Esophagus muscularis mucosa (tissue), 4 donors: ENCODE data around the gene AHCYL1. TPM values are rescaled to one million over a fixed set of nuclear protein-coding genes. Genes with fewer than 3 reads are reported as not detected.

Source experiments
- DNase-seq: peaks from one replicate; pipeline ENCODE4 v3.0.0-alpha.2; 2017; ENCODE audit errors: extremely low spot score
- H3K27ac ChIP-seq, 4 donors: fragments of 200-600 bp; sonication (generic); replicated peaks in 1 of 4; 1 replicate in 3 of 4; 2 replicates in 1 of 4; pipeline ENCODE4 v1.5.1; 2016 to 2019; ENCODE audit warnings: mild to moderate bottlenecking in 1 of 4
- H3K27me3 ChIP-seq, 4 donors: fragments of 200-600 bp; sonication (generic); one replicate each; pipeline versions ENCODE4 v1.5.1 to v1.6.0; 2016 to 2019
- H3K36me3 ChIP-seq, 4 donors: fragments of 200-600 bp; sonication (generic); one replicate each; pipeline ENCODE4 v1.5.1; 2016 to 2019
- H3K4me1 ChIP-seq, 4 donors: fragments of 200-600 bp; sonication (generic); one replicate each; pipeline ENCODE4 v1.5.1; 2016 to 2019
- H3K4me3 ChIP-seq, 4 donors: fragments of 200-600 bp; sonication (generic); 1 replicate in 2 of 4; 2 replicates in 2 of 4; pipeline ENCODE4 v1.5.1; 2016 to 2019; ENCODE audit warnings: mild to moderate bottlenecking in 4 of 4, moderate library complexity in 1 of 4
- H3K9me3 ChIP-seq, 4 donors: fragments of 200-600 bp; sonication (generic); 1 replicate in 3 of 4; 2 replicates in 1 of 4; pipeline ENCODE4 v1.5.1; 2016 to 2019
- EP300 ChIP-seq: sonication (generic); formaldehyde crosslinking; IDR thresholded peaks from one replicate; pipeline ENCODE4 v1.6.1; 2017; ENCODE audit warnings: antibody characterized with exemption
- POLR2A ChIP-seq: fragments of 450-650 bp; IDR thresholded peaks from one replicate; pipeline ENCODE4 v1.6.1; 2017; ENCODE audit warnings: antibody characterized with exemption, moderate library complexity, mild to moderate bottlenecking, low read depth
- POLR2AphosphoS5 ChIP-seq, 2 donors: sonication (generic); formaldehyde crosslinking; IDR thresholded peaks; one replicate each; pipeline ENCODE4 v1.6.1; 2017; ENCODE audit warnings: antibody characterized with exemption in 2 of 2
- WGBS: methylation state at CpG from one replicate; pipeline ENCODE4 v1.1.5; 2018; 5-methylcytosine and 5-hydroxymethylcytosine counted together
- intact Hi-C: fragments of 100-400 bp; cut with DNase I; formaldehyde crosslinking; loops from one replicate; pipeline ENCODE4 v1.15.1; 2023
- total RNA-seq, 4 donors: library from RNA; depleted of rRNA; stranded (reverse); fragments of >200 nt; gene quantifications; one replicate each; pipeline versions ENCODE4 v1.1.0 to v1.2.1, GENCODE V29; 2016
- TF ChIP-seq, protein P1 (sequence below), 3 experiments: fragments of 200-600 bp in 2 of 3; fragments of 450-650 bp in 1 of 3; sonication (generic) in 2 of 3; IDR thresholded peaks; one replicate each; pipeline ENCODE4 v1.5.1; 2017 to 2019; ENCODE audit warnings: antibody characterized with exemption in 3 of 3, mild to moderate bottlenecking in 2 of 3, moderate library complexity in 1 of 3

Gene AHCYL1
- total RNA-seq, 4 donors from 2014 or later, result 72.1 to 111 (median 91.0) TPM

DNA sequence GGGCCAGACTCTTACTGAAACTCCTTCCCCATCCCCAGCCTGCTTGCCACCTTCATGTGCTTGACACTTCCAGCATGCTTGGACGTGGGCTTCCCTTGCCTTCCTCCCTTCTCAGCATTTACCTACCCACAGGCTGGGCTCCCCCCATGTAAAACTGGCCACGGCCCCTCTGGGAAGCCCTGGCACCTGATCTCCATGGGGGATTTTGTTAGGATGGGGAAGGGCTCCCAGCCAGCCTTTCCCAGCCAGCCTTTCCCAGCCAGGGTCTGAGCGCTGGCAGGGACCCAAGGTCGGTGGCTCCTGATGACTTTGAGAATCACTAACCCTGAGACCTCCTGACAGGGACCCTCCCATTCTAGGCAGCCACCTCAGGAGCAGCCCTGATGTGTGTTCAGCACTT lies 79.2 kb downstream of the AHCYL1 start:
- H3K36me3 ChIP-seq, result peaks cover 0 to 22% (median 6%) of the 10 kb centered on the region in 4 donors
- peaks cover 12 to 16% (median 14%) of the 10 kb centered on the region in 4 donors for H3K4me1 ChIP-seq
- no peak overlapping the region for H3K27ac ChIP-seq
- intact Hi-C loops, result no loop called here
- 50% methylated on average over 4 of the region's 4 CpGs for whole genome bisulfite sequencing
- no peak overlapping the region for H3K4me3 ChIP-seq
- H3K27me3 ChIP-seq, result peaks cover 4 to 30% (median 21%) of the 10 kb centered on the region in 4 donors
- no peak for DNase-seq
- no peaks in the 10 kb centered on the region for H3K9me3 ChIP-seq
- TF ChIP-seq, protein P1, sequence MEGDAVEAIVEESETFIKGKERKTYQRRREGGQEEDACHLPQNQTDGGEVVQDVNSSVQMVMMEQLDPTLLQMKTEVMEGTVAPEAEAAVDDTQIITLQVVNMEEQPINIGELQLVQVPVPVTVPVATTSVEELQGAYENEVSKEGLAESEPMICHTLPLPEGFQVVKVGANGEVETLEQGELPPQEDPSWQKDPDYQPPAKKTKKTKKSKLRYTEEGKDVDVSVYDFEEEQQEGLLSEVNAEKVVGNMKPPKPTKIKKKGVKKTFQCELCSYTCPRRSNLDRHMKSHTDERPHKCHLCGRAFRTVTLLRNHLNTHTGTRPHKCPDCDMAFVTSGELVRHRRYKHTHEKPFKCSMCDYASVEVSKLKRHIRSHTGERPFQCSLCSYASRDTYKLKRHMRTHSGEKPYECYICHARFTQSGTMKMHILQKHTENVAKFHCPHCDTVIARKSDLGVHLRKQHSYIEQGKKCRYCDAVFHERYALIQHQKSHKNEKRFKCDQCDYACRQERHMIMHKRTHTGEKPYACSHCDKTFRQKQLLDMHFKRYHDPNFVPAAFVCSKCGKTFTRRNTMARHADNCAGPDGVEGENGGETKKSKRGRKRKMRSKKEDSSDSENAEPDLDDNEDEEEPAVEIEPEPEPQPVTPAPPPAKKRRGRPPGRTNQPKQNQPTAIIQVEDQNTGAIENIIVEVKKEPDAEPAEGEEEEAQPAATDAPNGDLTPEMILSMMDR (IDR thresholded peaks at IDR 0.05), result no peak
- TF ChIP-seq POLR2AphosphoS5 (IDR thresholded peaks at IDR 0.05), result no peak
- no peak for TF ChIP-seq POLR2A
- no peak for TF ChIP-seq EP300

DNA sequence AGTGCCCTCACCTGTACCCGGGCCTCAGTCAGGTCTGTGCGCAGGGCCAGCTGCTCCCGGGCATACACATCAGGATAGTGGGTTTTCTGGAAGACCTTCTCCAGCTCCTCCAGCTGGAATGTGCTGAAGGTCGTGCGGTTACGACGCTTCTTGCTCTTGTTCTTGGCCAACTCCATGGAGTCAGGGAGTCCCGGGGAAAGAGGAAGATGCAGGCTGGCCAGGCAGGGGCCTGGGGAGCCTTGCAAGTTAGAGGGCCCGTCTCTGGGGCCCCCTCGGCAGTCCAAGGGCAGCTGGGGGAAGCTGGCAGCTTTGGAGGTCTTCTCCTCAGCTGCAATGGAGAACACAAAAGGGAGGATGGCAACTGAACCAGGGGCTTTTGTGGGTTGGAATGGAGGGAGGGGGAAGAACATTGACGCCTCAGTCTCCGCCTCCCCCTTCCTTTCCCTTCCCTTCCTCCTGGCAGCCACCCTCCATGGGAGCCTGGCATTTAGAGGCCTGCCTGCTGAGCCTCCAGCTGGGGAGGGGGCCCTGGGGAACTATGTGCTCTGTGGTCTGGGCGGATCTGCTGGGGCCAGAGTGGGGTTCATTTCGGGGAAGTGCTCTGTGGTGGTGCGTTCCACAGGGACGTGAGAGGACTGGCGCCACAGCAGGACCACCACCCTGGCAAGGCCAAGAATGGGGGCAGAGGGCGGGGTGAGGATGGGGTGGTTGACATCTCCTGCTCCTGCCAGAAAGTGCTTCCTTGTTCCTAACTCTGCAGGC lies 80.2 kb downstream of the AHCYL1 start:
- TF ChIP-seq, protein P1 (IDR thresholded peaks at IDR 0.05), result no peak
- TF ChIP-seq POLR2A (no peak), EP300 (no peak), POLR2AphosphoS5 (IDR thresholded peaks at IDR 0.05) (no peak)
- Histone ChIP-seq H3K9me3 (no peaks in the 10 kb centered on the region), H3K27ac (no peak overlapping the region), H3K4me1 (peaks cover 18 to 24% (median 22%) of the 10 kb centered on the region in 4 donors), H3K4me3 (no peak overlapping the region), H3K27me3 (peaks cover 4 to 39% (median 31%) of the 10 kb centered on the region in 4 donors), H3K36me3 (peaks cover 0 to 12% (median 0%) of the 10 kb centered on the region in 4 donors)
- intact Hi-C loops, result no loop called here
- no peak for DNase-seq
- 78% methylated on average over 10 of the region's 18 CpGs for WGBS

DNA sequence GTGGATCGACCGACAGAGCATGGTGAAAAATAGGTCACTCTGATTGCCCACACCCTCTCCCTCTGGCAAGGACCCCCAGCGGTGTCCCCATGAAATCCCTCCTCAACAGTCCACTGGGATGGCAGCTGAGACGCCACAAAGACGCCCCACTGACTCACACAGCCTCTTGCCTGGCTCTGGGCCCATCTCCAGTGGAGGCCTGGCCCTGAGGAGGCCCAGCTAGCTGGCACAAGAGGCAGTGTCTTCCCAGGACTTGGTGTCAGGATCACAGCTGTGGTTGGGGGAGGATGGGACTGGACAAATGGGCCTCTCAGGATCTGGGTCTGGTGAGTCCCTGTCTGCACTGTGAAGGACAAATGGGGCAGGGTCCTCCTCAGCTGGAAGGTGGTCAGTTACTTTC lies 81.3 kb downstream of the AHCYL1 start:
- Histone ChIP-seq H3K9me3 (no peaks in the 10 kb centered on the region), H3K27ac (no peak overlapping the region), H3K36me3 (peaks cover 0 to 1% (median 0%) of the 10 kb centered on the region in 4 donors), H3K4me3 (no peak overlapping the region), H3K27me3 (peaks cover 6 to 50% (median 39%) of the 10 kb centered on the region in 4 donors), H3K4me1 (peaks cover 25 to 34% (median 33%) of the 10 kb centered on the region in 4 donors)
- no peak for TF ChIP-seq POLR2A
- TF ChIP-seq, protein P1 (IDR thresholded peaks at IDR 0.05), result no peak
- no peak for TF ChIP-seq POLR2AphosphoS5 (IDR thresholded peaks at IDR 0.05)
- TF ChIP-seq EP300, result no peak
- 100% methylated on average over 2 of the region's 5 CpGs for WGBS
- intact Hi-C loops, result no loop called here
- DNase-seq, result no peak

DNA sequence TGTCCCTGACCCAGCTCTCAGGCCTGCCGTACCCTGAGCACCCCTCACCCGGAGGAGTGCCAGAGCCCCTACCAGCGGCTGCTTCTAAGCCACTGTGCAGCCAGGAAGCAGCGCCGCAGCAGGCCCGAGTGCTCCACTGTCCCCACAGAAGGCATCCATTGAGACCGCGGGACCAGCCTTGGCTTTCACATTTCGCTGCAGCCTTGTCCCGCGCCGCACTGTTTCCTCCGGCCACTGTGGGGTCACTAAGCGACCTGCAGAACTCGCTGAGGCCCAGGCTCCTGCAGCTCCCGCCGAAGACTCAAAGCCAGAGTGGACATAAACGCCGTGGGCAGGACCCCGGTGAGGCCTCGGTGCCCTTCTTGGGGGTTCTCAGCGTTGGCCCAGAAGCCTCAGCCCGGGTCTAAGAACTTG lies 82.9 kb downstream of the AHCYL1 start:
- 92% methylated on average over 9 of the region's 23 CpGs for WGBS
- peaks cover 25 to 36% (median 35%) of the 10 kb centered on the region in 4 donors for H3K4me1 ChIP-seq
- H3K9me3 ChIP-seq, result no peaks in the 10 kb centered on the region
- H3K27ac ChIP-seq, result no peak overlapping the region
- no peak for DNase-seq
- H3K4me3 ChIP-seq, result peak overlapping the region in 1 of 4 donors; percentile 10
- TF ChIP-seq EP300 (no peak), POLR2AphosphoS5 (IDR thresholded peaks at IDR 0.05) (no peak), POLR2A (no peak)
- TF ChIP-seq, protein P1 (IDR thresholded peaks at IDR 0.05), result no peak
- H3K36me3 ChIP-seq, result no peaks in the 10 kb centered on the region
- H3K27me3 ChIP-seq, result peaks cover 8 to 67% (median 49%) of the 10 kb centered on the region in 4 donors
- intact Hi-C loops, result no loop called here
